Heart right ventricle (tissue), 16 donors: Measurements from ENCODE around the gene LONP1. TPM values are rescaled to one million over a fixed set of nuclear protein-coding genes. Genes with fewer than 3 reads are reported as not detected.

Experiments
- ATAC-seq, 8 donors: fragments of 200-7000 bp; cut with Tn5 transposase; one replicate each; pipeline ENCODE4 v1.9.1; 2020; ENCODE audit warnings: mild to moderate bottlenecking in 8 of 8, moderate library complexity in 8 of 8, moderate number of reproducible peaks in 1 of 8
- DNase-seq, 2 donors: peaks; one replicate each; pipeline ENCODE4 v3.0.0-alpha.2; 2020
- H3K27ac ChIP-seq, 10 donors: fragments of 200-600 bp; sonication (generic) in 2 of 10; one replicate each; pipeline versions ENCODE4 v1.5.0 to v1.8.0; 2020 to 2022; ENCODE audit warnings: mild to moderate bottlenecking in 3 of 10
- H3K27me3 ChIP-seq, 7 donors: fragments of 200-600 bp; one replicate each; pipeline ENCODE4 v1.8.0; 2021 to 2022; ENCODE audit warnings: mild to moderate bottlenecking in 2 of 7
- H3K36me3 ChIP-seq, 9 donors: fragments of 200-600 bp; sonication (generic) in 1 of 9; one replicate each; pipeline versions ENCODE4 v1.5.0 to v1.8.0; 2020 to 2022; ENCODE audit warnings: mild to moderate bottlenecking in 2 of 9
- H3K4me1 ChIP-seq, 9 donors: fragments of 200-600 bp; sonication (generic) in 1 of 9; one replicate each; pipeline versions ENCODE4 v1.5.0 to v1.8.0; 2020 to 2022; ENCODE audit warnings: mild to moderate bottlenecking in 4 of 9
- H3K4me3 ChIP-seq, 10 donors: fragments of 200-600 bp; sonication (generic) in 2 of 10; one replicate each; pipeline versions ENCODE4 v1.5.0 to v1.8.0; 2020 to 2022; ENCODE audit warnings: mild to moderate bottlenecking in 7 of 10, moderate library complexity in 2 of 10
- H3K9me3 ChIP-seq, 11 donors: fragments of 200-600 bp in 10 of 11; sonication (generic) in 2 of 11; one replicate each; pipeline versions ENCODE4 v1.5.0 to v1.8.0; 2013 to 2022; ENCODE audit warnings: mild to moderate bottlenecking in 2 of 11, control low read depth in 1 of 11, moderate library complexity in 1 of 11
- WGBS, 2 donors: extraction: QIAGEN DNeasy Blood & Tissue Kit; methylation state at CpG; one replicate each; pipeline ENCODE4 v1.1.7; 2013; ENCODE audit warnings: inconsistent platforms in 1 of 2; 5-methylcytosine and 5-hydroxymethylcytosine counted together
- intact Hi-C, 10 donors: fragments of 100-400 bp; cut with DNase I; formaldehyde crosslinking; loops; one replicate each; pipeline versions ENCODE4 v1.11.1 to v1.14.2; 2022
- polyA plus RNA-seq, 2 donors: library from polyadenylated mRNA; stranded (reverse); fragments of 200-250 nt; gene quantifications; one replicate each; pipeline ENCODE4 v1.2.3, GENCODE V29; 2013
- total RNA-seq, 10 donors: library from RNA; stranded (reverse); fragmentation: NEBNext Ultra II Directional in 3 of 10; extraction: Animal tissue kit (Norgen Biotek cat#: 25700) in 3 of 10; gene quantifications; one replicate each; pipeline versions ENCODE4 v1.2.1 to v1.2.4, GENCODE V29; 2021 to 2023
- TF ChIP-seq, protein P1 (sequence below), 9 donors: fragments of 200-600 bp; sonication (generic) in 2 of 9; IDR thresholded peaks; one replicate each; pipeline versions ENCODE4 v1.5.0 to v1.8.0; 2021 to 2022; ENCODE audit warnings: antibody characterized with exemption in 9 of 9, mild to moderate bottlenecking in 5 of 9, moderate library complexity in 1 of 9
- donor health status: Arrhythmogenic right ventricular cardiomyopathy.
- donor health status: ischemic (EF 13 %, LVEDD 7.1; RV severe dilation, severe dysfunction).
- donor health status: healthy with polysubstance abuse.
- donor health status: DM: no; HTN: yes; CAD: no.
- donor health status: DM: no; HTN: no; CAD: no.
- donor health status: ischemic (EF 25% LVEDD 6.9; RV normal size, moderate dysfunction).
- donor health status: ischemic (EF 25% LVEDD 5.7; RV mildly dilated, moderate dysfunction).
- donor health status: healthy.
- donor health status: DM: yes; HTN: yes; CAD: no.
- donor health status: Ischemic cardiomyopathy.
- donor health status: ischemic (EF 35%, LVEDD 5.7; RV mildly dilated, moderate dysfunction).
- donor health status: nonischemic (EF 11% LVEDD 7.7; RV severe dilation, severe dysfunction).
- donor health status: DM: yes; HTN: yes; CAD: no.
- donor health status: PGD.
- donor health status: ischemic (EF 29% LVEDD 5.4; RV normal size, mild dysfunction).
- donor health status: nonischemic (EF 23%, LVEDD 6.1; RV moderate dilation, normal function).

The LONP1 gene
- total and polyA plus RNA-seq, 12 donors, result 71.4 to 121 (median 90.5) TPM

DNA sequence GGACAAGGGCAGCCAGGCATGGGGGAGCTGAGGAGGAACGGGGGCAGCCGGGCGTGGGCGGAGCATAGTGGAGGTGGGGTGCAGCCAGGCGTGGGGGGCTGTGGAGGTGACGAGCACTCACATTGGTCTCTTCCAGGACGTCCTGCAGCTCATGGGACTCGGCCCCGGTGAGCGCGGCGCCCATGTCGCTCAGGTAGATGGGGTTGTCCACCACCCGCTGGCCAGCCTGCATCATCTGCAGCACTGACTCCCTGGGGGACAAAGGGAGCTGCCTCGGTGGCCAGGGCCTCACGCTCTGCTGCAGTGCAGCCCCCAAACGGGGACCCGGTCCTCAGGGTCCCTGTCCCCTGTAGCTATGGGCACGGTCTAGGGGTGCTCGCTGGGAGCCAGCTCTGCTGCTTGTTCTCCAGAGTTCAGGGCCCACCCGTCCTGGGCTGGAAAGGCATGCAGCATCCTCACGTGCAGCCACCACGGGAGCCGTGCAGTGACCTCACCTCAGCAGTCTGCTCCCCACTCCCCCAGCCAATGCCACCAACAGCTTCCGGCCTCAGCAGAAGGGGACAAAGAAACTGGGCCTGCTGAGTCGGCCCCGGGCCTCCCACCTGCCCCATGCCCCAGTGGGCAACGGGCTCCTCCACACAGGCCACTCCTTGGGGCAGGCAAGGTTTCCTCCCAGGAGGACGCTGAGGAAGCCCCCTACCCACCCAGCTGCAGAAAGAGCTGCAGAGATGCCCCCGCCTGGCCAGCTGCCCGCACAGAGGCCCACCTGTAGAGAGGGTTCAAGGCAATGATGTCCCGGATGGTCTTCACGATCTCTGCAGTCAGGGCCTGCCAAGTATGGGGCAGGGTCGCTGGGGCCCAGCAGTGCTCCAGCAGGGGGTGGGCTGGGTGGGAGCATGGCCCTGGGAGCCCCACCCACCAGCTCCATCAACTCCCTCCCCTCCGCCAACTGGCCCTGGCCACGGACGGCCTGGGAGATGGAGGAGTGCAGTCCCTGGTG, 12.1 kb downstream of the LONP1 start:
- no peak overlapping the region for H3K4me3 ChIP-seq
- no peaks in the 10 kb centered on the region for H3K9me3 ChIP-seq
- H3K36me3 ChIP-seq, result peaks cover 0 to 100% (median 74%) of the 10 kb centered on the region in 9 donors
- H3K4me1 ChIP-seq, result no peaks in the 10 kb centered on the region
- WGBS, 2 donors, result 93 to 95% methylated on average over 37 of the region's 37 CpGs
- peak in 1 of 8 donors; percentile 4 for ATAC-seq
- TF ChIP-seq, protein P1, sequence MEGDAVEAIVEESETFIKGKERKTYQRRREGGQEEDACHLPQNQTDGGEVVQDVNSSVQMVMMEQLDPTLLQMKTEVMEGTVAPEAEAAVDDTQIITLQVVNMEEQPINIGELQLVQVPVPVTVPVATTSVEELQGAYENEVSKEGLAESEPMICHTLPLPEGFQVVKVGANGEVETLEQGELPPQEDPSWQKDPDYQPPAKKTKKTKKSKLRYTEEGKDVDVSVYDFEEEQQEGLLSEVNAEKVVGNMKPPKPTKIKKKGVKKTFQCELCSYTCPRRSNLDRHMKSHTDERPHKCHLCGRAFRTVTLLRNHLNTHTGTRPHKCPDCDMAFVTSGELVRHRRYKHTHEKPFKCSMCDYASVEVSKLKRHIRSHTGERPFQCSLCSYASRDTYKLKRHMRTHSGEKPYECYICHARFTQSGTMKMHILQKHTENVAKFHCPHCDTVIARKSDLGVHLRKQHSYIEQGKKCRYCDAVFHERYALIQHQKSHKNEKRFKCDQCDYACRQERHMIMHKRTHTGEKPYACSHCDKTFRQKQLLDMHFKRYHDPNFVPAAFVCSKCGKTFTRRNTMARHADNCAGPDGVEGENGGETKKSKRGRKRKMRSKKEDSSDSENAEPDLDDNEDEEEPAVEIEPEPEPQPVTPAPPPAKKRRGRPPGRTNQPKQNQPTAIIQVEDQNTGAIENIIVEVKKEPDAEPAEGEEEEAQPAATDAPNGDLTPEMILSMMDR (IDR thresholded peaks at IDR 0.05), result no peak
- H3K27me3 ChIP-seq, result no peaks in the 10 kb centered on the region
- DNase-seq, result no peak
- H3K27ac ChIP-seq, result no peak overlapping the region
- intact Hi-C loops, result no loop called here

DNA sequence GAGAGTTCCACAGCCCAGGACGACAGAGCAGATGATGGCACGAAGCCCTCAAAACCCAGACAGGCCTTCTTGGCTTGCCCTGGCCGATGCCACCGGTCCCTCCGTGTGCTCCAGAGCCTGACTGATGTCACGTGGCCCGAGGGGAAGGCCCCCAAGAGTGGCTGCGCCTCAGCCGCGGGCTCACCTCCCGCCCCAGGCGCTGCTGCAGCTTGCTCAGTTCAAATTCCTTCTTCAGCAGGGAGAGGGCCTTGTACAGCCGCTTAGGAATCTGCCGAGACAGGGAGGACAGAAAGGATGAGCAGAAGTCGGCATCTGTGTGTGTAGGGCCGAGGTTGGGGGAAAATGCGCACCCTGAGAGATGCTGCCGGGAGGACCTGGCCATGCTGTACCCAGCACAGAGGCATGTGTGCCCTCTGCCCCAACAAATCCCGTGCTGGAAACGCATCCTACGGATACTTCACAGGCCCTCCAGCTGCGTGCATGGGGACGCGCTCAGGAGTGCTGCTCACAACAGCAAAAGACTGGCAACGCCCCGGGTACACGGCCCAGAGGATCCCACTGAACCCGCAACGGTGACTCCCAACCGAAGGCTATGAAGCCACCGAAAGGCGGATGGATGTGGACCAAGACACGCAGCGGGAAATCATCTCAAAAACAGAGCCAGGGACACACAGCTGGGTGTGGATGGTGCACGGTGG, 12.9 kb downstream of the LONP1 start:
- intact Hi-C loops, result no loop called here
- H3K36me3 ChIP-seq, result peaks cover 0 to 94% (median 67%) of the 10 kb centered on the region in 9 donors
- no peak overlapping the region for H3K4me3 ChIP-seq
- H3K27me3 ChIP-seq, result no peaks in the 10 kb centered on the region
- no peak for ATAC-seq
- DNase-seq, result no peak
- H3K4me1 ChIP-seq, result no peaks in the 10 kb centered on the region
- 96% methylated on average over 35 of the region's 35 CpGs for WGBS, 2 donors
- no peak overlapping the region for H3K27ac ChIP-seq
- H3K9me3 ChIP-seq, result no peaks in the 10 kb centered on the region
- TF ChIP-seq, protein P1 (IDR thresholded peaks at IDR 0.05), result no peak

DNA sequence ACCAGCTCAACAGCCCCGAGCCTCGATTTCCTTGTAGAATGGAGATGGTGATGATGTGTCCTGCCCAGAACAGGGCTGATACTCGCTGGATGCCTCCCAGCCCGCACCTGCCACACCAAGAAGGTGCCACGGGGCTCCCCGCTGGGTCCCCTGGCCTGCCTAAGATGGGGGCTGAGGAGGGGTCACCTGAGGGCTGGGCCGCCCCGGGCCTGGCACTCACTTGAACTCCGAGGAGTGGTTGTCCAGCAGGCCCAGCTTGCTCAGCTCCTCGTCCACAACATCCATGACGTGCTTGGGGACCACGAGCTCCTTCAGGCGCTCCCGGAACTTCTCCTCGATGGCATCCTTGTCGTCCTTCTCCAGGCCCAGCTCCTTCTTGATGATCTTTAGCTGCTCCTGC, 14.4 kb downstream of the LONP1 start:
- DNase-seq, result no peak
- peaks cover 0 to 89% (median 56%) of the 10 kb centered on the region in 9 donors for H3K36me3 ChIP-seq
- TF ChIP-seq, protein P1 (IDR thresholded peaks at IDR 0.05), result no peak

More for the DNA sequence above, 14.4 kb downstream of the LONP1 start:
- intact Hi-C loops, result no loop called here
- H3K4me3 ChIP-seq, result no peak overlapping the region
- WGBS, 2 donors, result 84 to 85% methylated on average over 16 of the region's 16 CpGs
- H3K9me3 ChIP-seq, result no peaks in the 10 kb centered on the region
- H3K4me1 ChIP-seq, result no peaks in the 10 kb centered on the region
- no peaks in the 10 kb centered on the region for H3K27me3 ChIP-seq
- no peak overlapping the region for H3K27ac ChIP-seq
- peak in 2 of 8 donors; percentile 19 to 25 for ATAC-seq
